GM12892 (cell line): Measurements from ENCODE around the gene AKAP8L.

Source experiments
- DNase-seq: peaks from one replicate; pipeline ENCODE4 v3.0.0; 2011; ENCODE audit not compliant: insufficient read length
- FAIRE-seq: peaks from 2 replicates; lab custom pipeline; 2011; peaks lifted over from hg19 to GRCh38; lab: Jason Lieb, UNC
- POLR2A ChIP-seq: IDR thresholded peaks from 2 replicates; pipeline ENCODE4 v1.6.1; 2011; ENCODE audit warnings: low read depth, low read length, control low read depth
- POLR2AphosphoS5 ChIP-seq: IDR thresholded peaks from 2 replicates; pipeline ENCODE4 v1.6.1; 2011; ENCODE audit warnings: low read depth, low read length, control low read depth
- TAF1 ChIP-seq: IDR thresholded peaks from 2 replicates; pipeline ENCODE4 v1.6.1; 2011; ENCODE audit warnings: low read depth, mild to moderate bottlenecking, control low read depth, low read length, borderline replicate concordance

AKAP8L gene

DNA sequence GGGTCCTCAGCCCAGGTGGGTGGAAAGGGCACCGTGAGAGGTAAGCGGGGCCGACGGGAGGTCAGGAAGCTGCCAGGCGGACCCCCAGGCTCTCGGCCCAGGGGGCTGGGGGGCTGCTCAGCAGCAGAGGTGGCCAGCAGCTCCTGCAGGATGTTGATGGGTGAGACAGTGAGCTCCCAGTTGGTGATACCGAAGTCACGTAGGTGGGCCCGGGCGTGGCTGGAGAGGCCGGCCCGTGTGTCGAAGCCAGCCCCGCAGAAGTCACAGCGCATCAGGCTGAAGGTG lies 18.0 kb upstream of the AKAP8L start:
- TF ChIP-seq POLR2A = no peak
- no peak for TF ChIP-seq POLR2AphosphoS5
- no peak for TF ChIP-seq TAF1
- DNase-seq (no peak), FAIRE-seq (no peak)

DNA sequence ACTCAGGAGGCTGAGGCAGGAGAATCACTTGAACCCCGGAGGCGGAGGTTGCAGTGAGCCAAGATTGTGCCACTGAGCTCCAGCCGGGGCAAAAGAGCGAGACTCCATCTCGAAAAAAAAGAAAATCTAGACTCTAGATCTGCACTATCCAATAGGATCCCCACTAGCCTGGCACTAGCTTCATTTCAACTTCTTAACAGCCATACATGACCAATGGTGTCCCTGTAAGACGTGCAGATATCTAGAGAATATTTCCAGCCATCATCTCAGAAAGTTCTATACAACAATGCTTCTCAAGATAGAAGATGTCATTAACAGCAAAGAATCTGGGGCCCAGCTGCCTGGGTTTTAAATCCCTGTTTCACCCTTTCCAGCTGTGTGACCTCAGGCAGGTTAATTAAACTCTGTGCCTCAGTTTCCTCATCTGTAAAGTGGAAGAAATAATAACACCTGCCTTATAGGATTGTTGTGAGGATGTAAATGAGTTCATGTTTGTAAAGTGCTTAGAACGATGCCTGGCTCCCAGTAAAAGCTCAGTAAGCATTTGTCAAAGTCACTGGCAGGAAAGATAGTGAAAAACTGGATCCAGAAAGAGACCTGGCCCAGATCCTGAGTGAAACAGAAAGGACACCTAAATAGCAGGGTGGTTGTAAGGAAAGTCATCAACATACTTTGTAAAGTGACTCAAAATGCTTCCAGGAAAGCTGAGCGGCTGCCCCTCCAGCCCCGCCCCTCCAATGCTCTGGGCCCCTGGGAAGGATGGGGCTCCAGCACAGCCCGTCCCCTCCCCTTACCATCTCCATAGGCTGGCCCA lies 17.4 kb upstream of the AKAP8L start:
- FAIRE-seq (no peak), DNase-seq (no peak)
- TF ChIP-seq POLR2AphosphoS5 = no peak
- TF ChIP-seq TAF1 = no peak
- no peak for TF ChIP-seq POLR2A

DNA sequence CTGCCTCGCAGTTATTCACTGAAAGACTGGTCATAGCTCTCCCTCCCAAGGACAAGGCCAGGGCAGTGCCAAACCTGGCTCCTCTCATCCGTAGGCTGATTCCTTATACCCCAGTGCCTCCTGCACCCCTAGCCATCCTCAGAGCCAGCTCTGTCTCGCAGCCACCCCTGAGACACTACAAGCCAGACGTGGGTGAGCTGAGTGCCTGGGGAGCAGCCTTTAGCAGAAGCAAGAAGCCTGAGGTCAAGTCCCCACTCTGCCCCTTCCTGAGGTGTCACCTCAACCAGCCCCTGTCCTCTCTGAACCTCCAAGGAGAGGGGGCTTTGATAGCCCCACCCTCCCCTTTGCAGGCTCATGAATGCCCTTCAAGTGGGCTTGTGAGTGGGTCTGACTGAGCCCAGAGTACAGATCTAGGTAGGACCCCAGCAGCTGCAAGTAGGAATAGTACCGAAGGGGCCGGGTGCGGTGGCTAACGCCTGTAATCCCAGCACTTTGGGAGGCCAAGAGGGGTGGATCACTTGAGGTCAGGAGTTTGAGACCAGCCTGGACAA lies 14.8 kb upstream of the AKAP8L start:
- FAIRE-seq (no peak), DNase-seq (no peak)
- TF ChIP-seq POLR2AphosphoS5 (no peak), TAF1 (no peak), POLR2A (no peak)

DNA sequence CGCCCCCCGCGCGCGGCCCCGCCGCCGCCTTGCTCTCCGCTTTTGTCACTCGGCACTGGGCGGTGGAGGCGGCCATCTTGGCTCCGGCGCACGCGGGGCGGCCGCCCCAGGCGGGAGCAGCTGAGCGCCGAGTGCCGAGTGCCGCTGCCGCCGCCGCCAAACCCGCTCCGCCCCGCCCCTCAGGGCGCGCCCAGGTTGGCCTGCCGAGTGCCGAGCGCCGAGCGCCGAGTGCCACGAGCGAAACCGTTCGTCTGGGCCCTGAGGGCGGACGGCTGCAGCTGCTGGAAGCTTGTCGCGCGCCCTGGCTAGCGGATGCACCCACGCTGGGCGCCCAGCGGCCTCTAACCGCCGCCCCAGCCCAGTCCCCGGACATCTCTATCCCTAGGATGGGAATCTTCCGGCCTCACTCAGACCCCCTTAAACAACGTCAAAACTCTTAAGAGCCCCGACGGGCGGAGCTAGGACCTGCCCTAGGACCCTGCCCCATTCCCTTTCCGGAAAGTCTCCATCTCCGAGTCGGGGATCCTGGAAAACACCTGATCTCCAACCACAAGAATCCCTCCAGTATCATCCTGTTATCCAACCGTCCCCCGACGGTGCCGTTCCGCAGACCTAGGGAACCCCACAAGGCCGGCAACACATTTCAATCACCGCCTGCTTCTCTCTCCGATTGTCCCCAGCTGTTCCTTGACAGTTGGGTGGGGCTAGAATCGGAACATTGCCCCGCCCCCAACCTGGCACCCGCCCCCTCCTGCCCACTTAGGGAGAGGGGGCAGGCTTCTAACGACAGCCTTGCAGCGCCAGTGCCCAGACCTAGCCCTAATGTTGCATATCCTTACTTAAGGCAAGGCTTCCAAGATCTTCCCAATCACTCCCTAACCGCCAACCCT lies 14.1 kb upstream of the AKAP8L start:
- DNase-seq = peak; percentile 99
- TF ChIP-seq POLR2AphosphoS5 (0 out of 2 replicates have a peak, but pooled peaks have one; percentile 24), TAF1 (peak; percentile 67; the same call in 1 of the 2 replicates), POLR2A (peak; percentile 72; the same call in 1 of the 2 replicates)
- FAIRE-seq = peak; percentile 97

DNA sequence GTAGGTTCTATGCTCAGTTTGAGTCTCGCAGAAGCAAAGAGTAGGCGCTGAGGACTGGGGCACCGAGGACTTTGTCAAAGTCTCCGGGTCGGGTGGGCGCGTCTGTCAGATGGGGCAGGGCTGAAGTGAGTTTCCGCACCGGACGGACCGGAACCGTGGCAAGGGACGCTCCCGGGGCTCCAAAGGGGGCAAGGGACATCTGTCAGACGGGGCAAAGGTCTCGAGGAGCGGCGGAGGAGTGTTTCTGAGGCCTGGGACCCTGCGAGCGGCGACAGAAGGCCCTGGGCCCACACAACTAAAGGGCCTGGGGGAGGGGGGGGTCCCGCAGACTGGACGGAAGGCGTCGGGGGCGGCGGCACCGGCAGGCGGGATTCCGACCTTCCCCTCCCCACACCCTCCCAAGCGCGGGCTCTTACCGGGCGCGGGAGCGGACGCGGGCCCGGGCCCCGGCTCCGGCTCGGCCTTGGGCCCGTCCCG lies 13.3 kb upstream of the AKAP8L start:
- TF ChIP-seq TAF1 = no peak
- TF ChIP-seq POLR2AphosphoS5 = no peak
- TF ChIP-seq POLR2A = no peak
- DNase-seq (peak; percentile 58), FAIRE-seq (peak; percentile 51)

DNA sequence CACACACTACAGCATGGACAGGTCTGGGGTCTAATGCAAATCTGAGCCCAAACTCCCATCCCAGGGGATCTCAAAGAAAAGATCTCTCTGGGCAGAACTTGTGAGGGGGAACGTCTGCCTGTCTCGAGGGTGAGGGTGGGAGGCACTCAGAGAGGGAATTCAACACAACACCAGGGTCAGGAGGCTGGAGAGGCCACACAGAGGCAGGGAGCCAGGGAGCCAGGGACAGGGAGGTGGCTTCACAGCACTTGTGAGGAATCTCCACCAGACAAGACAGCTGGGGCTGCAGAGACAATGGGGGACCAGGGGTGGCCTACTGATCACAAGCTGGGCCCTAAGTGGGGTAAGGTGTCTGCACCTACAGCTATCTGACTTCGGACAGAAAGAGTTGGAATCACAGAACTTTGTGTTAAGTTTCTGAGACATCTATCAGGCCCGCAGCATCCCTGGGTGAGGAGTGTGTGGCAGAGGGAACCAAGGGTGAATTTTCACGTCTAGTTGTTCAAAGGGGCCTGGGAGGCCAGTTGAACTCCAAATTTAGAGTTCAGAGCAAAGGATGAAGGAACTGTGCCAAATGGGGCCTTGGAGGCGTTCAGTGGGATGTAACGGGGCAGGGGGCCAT lies 12.7 kb upstream of the AKAP8L start:
- DNase-seq (no peak), FAIRE-seq (no peak)
- TF ChIP-seq TAF1 (no peak), POLR2A (no peak), POLR2AphosphoS5 (no peak)

DNA sequence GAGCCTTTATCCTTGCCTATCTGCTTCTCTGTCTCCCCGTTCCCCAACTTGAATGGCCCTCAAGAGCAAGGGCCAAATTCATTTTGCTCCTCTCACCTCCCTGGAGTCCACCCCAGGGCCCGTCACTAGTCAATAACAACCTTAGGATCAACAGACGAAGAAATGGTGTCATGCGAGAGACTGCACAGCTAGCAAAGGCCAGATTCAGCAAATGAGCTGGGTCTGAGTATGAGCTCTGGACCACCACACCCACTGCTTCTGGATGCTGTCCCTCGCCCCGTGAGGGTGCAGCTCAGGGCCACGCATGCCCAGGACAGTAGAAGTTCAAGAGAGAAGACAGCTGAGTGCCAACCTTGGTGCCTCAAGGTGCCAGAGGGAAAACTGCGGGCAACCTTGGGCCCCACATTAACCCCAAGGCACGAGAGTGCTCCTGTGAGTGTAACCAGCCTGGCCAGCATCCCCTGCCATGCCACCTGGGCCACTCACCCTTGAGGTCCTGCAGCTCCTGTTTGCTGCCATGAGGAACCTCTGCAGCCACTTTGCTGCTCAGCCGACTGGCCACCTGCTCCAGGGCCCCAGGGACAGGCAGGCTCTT lies 11.8 kb upstream of the AKAP8L start:
- no peak for TF ChIP-seq POLR2A
- TF ChIP-seq TAF1 = no peak
- TF ChIP-seq POLR2AphosphoS5 = no peak
- no peak for DNase-seq
- no peak for FAIRE-seq

DNA sequence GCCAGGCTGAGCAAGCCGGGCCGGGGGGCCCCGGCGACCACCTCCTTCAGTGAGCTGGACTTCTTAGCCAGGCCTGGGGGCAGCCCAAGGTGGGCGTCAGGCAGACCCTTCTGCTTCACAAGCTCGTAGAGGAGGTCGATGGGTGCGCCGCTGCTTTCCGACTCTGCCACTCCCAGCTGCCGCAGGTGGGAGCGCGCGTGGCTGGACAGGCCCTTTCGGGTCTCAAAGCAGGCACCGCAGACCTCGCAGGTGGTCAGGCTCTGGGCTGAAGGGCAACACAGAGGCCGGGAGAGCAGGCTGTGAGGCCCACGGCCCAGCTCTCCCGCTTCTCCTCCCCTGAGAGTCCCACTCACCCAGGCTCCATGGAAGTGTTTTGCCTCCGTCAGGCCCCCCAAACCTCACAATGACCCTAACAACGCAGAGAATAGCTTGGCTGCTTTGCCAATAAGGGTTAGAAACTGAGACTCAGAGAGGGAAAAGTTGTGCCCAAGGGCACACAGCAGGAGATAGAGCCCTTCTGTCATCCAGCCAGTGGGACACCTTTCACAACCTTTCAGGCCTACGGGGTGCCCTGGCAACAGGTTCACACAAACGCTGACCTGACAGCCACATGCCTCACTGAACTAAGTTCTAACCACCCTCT lies 11.2 kb upstream of the AKAP8L start:
- TF ChIP-seq POLR2A (no peak), TAF1 (no peak), POLR2AphosphoS5 (no peak)
- DNase-seq = no peak
- no peak for FAIRE-seq

DNA sequence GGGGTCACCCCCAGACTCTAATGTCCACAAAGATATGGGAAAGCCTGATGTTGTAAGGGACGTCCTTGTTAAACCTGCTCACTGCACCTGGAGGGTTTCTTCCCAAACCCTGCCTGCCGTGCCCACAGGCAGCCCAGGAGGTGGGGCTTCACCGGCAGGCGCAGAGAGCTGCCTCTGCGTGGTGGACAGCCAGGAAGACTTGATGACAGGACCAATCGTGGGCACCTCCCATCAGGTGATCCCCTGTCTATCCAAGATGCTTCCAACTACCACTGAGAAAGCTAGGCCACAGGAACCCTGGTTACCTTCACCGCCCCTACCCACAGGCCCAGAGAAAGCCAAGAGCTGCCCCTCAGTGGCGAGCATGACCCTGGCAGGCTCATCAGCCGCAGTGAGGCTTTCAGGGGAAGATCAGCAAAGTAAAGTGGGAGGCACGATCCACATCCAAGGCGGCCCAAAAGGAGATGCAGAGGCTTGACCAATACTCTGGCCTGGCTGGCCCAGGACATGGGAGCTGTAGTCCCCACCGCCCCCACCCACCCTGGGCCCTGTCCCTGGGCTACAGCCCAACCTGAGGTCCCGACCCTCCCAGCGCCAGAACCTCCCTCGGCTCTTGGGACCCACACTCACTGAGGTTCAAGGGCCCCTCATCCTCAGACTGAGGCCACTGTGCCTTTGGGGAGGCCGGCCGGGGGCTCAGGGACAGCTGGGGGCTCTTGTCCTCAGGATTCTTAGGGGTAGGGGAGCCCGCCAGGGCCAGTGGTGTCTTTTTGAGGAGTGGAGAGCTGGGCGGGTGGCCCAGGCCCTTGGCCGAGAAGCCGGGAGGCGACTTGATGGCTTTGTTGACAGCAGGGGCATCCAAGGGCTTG lies 10.4 kb upstream of the AKAP8L start:
- DNase-seq (no peak), FAIRE-seq (no peak)
- TF ChIP-seq POLR2A = no peak

DNA sequence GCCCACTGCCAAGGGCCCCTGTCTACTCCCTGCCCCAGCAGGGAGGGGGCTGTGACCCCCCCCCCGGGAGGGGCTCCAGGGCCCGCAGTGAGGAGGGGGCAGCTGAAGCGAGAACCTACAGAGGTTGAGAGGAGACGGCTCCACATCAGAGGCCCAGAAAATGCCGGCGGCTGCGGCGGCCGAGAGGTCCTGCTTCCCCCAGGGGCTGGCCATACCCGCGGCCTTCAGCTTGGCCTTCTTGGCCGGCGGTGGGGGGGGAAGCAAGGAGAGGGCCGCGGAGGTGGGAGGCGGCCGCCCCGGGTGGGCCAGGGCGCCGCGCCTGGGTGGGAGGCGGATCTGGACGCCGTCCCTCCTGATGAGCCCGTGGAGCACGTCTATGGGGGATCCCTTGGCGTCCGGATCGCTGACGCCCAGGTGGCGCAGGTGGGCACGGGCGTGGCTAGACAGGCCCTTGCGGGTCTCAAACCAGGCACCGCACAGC lies 9.2 kb upstream of the AKAP8L start:
- FAIRE-seq (no peak), DNase-seq (no peak)
- no peak for TF ChIP-seq TAF1
- TF ChIP-seq POLR2A = no peak
- TF ChIP-seq POLR2AphosphoS5 = no peak

DNA sequence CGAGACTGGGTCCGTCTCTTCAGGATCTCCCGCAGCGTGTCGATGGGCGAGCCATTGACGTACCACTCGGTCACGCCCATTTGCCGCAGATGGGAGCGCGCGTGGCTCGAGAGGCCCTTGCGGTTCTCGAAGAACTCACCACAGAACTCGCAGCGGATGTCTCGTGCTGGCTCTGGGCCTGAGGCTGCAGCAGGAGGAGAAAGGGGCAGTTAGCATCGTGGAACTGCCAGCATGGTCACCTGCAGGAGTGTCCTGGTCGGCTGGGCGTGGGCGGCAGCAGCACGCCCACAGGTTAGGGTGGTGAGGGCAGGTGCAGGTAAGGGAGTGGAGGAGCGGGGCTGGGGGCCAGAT lies 8.5 kb upstream of the AKAP8L start:
- TF ChIP-seq POLR2AphosphoS5 (no peak), TAF1 (no peak), POLR2A (no peak)
- no peak for DNase-seq
- no peak for FAIRE-seq
